Eye (tissue), 1 donor: Measurements from ENCODE around the gene TCF4.

Experiments used
- DNase-seq: peaks from one replicate; pipeline ENCODE4 v3.0.0-alpha.2; 2015

The TCF4 gene

DNA sequence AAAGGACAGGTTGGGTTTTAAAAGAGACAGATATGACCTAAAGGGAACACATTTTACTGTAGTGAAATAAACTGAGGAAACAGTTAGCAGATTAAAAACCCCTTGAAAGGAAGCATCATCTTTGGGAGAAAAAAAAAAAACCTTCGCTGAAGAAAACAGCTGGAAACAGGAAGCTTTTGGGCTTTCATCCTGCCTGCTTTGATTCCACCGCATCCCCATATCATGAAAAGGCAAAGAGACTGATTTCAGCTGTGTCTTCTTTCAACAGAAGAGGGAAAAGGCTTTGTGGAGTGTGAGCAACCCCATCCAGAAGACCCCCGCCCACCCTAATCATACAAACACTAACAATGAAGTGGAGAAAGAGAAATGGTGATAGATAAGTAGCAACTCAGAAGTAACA lies 86.4 kb downstream of the TCF4 start:
- no peak for DNase-seq

DNA sequence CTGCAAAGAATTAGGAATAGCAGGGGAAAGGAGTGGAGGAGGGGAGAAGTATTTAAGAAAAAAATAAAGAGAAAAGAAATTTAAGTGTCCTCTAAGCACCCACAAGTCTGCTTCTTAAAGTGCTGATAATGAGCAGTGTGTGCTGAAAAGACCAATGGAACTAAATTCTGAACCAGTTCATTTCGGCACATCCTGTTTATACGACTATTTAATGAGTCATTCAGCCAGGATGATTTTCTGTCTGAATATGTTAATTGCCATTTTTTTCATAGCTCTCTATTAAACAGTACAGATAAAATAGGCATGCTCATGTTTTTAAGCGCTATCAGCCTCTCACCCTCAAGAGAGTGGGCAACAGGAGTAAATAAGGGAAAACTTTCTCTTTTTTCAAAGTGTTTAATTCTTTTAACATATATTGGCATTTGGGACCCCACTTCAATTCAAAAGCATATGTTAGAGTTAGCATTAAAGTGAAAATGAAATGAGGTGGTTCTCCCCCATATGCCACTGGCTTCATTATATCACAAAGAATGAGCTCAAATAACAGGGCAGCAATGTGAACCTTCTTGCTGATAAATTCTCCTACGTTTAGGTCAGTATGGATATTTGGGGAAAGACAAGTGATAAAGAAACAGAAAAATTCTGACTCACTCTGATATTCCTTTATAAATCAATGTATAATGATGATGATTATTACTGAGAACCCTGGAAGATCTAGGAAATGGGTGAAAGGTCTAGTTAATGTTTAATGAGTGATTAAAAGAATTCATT lies 87.5 kb downstream of the TCF4 start:
- DNase-seq, result no peak

DNA sequence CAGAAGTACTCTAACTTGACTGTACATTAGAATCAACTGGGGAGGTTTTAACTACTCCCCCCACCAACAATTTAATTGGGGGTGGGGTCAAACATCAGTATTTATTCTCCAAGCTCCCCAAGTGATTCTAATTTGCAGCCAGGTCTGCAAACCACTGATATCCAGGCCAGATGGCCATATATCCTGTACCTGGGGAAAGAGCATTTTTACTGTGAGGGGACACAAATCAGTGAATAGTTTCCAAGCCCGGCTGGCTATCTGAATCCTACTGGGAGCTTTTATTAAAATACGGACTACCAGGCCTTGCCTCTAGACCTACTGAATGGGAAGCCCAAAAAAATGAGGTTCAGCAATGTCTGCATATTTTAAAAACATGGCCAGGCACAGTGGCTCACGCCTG lies 88.5 kb downstream of the TCF4 start:
- no peak for DNase-seq

DNA sequence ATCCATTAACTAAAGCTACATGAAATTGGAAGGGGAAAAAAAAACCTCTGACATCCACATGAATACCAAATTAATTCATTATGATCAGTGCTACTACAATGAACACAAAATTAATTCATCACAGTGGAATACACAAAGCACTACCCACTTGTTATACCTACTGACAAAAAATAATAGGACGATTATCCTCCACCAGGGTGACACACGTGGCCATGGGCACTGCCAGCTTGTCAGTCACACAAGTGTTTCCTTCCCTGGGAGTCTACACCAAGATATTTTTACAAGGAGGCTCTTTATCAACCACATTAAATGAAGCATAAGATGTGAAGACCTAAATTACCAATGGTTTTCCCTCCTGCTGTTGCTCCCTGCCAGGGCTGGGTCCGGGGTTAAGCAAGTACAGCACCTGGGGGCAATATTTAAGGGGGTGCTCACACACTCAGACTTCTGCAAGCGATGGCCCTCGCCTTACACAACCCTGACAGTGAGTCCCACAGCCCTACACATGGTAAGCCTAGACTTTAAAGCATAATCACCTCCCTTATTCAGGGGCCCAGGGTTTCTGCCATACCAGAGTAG lies 90.1 kb downstream of the TCF4 start:
- DNase-seq, result no peak

DNA sequence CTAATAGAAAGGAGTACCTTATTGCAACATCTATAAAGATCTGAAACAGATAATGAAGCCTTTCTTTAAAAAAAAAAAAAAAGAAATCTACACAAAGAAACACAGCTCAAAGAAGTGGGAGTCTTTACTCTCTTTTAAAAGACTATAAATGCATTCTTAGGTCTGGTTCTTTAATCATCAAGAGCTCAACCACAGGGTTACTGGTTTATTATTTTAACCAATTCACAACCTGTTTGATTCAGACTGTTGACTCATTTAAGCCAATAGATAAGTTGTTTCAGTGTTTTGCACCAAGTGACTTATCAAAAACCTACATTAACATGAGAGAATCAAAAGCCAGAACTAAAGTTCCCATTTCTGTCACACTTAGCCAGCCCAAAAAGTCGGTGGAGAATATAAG lies 93.1 kb downstream of the TCF4 start:
- no peak for DNase-seq

DNA sequence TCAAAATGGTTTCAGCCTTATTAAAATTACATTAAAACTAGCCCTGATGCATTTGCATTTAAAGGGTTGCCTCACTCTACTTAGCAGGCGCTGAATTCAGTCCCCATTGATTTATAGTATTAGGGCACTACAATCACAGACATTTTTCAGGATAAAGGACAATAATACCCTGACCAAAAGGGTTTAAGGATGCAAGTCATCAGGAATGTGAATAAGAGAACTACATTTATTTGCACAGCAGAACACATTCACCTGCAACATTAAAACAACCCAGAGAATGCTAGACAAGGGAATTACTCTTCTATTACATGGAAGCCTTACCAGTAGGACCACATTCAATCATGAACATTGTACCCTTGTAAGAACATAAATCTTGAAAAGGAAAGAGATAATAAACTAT lies 93.6 kb downstream of the TCF4 start:
- no peak for DNase-seq

DNA sequence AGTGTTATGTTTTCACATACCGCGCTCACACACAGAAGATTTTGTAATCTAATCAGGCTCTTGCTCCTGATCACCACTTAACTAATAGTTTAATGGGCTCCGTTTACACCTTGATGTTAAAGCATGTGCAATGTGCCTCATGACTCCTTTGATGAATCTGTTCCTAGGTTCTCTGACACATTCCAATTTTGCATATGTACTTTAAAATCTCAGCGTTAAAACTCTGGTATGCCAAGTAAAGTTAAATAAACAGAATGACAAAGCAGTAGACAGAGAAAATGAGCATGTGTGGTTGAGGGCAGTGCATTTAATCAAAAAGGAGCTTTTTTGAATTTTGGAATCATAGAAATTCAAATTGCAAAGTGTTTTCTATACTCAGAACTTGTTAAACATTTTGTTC lies 96.4 kb downstream of the TCF4 start:
- no peak for DNase-seq

DNA sequence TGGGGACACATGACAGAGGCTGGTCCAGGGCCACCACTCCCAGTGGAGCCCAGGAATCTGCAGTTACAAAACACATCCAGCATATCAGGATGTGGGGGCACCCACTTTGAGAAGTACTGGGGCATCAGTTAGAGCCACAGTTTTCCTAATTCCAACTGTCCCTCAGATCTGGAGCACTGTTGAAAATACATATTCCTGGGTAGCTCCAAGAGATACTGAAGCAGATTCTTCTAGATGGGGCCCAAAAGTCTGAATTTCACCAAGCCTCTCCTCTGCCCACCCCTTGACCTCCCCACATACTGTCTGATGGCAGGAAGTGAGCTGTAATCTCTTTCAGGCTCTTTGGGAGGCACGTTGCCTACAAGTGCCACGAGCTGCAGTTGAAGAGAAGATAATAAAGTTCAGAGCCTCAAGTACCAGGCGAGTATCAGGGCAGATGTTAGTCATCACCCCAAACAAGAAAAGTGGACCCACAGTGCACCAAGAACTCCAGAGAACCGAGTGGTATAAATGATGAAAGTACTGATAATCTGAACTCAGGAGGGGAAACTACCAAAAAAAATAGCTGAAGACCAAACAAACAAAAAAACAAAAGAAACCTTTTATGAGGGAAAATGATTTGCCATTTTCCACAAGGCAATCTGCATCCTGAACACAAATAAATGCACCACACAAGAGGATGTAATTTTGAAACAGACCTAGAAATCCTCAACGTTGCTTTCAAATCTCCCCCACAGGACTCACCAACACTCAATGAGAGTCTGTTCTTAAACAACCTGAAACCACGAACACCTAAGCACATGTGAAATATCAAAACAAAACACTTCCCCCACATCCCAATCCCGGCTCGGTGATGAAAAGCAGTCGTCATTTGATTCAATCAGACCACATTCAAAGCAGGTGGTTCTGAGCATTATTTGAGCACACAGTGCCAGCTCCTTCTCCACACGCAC lies 98.7 kb downstream of the TCF4 start:
- DNase-seq, result no peak

DNA sequence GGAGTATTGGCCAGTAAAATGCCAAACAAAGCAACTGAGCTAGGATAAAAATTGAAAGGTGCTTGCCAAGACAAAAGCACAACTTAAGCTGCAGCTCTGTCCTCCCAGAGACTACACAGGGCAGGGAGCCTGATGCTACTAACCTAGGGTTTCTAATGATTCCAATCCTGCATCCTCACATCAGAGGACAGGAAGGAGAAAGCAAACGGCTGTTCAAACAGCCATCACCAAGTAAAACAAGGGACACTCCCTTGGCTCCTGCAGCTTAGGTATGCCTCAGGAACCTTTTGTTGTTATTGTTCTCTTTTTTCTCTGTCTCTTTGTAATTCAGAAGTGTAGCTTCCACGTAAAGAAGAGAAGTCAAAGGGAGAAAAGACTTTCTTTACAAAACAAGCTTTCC lies 99.5 kb downstream of the TCF4 start:
- DNase-seq, result no peak

DNA sequence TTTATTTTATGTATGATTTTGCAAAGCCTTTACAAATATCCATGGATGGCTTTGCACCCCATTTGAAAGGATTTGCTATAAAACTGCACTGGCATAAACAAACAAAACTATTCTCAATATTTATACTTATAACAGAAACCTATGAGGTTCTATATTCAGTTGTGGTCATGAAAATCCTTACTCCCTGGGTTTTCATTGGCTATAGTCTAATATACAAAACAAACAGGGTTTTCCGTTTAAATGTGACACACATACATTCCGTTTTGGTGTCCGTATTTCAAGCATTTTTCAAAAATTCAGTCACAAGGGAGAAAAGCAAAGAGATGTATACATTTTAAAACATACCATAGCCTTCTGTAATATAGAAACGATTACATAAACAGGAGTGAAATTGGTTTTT lies 100.0 kb downstream of the TCF4 start:
- no peak for DNase-seq

DNA sequence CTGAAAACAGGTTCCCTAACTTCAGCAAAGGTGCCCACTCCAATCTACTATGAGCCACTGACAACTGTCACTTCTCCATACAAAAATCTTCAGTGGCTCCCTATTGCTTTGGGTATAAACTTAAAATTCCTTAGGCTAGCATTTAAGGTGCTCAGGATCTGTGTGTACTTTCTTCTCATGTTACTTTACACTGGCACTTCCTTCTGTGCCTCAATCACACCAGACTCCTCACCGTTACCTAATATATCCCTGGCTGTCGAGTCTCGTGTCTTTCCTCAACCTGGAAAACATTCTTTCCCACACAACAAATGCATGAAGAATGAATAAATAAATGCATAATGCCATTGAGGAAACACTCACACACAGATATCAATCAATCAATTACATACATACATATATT lies 101.1 kb downstream of the TCF4 start:
- DNase-seq, result no peak

DNA sequence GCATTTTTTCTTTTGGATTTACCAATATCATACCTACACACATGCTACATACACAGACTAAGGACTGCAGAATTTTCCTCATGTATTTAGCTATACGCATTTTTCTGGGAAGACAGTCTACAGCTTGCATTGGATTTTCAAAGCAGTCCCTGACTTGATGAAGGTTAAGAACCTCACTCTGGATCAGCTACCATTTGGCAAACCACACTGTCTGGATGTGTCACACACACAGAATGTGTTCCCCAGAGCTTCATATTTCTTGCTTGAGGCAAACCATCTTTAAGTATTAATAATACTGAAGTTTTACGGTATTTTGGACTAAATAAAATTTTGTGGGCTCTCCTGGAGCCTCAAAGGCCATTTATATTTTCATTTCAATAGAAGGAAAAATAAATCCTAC lies 102.3 kb downstream of the TCF4 start:
- DNase-seq, result no peak

DNA sequence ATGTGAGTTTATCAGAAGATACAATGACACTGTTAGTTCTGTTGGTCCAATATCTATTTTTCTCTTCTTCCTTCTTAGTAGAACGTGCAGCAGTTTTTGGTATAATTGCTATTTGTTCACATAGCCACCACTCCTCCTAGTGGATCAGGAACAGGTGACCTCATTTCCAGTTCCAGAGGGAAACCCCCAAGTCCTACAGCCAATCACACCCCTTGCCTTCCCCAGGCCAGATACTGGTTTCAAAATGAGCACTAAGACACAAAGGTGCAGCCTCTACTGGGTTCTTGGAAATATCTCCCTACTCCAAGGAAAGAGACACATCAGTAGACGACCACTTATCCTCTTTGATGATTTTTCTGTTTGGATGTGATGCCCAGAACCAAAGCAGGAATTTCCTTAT lies 103.2 kb downstream of the TCF4 start:
- DNase-seq, result no peak

DNA sequence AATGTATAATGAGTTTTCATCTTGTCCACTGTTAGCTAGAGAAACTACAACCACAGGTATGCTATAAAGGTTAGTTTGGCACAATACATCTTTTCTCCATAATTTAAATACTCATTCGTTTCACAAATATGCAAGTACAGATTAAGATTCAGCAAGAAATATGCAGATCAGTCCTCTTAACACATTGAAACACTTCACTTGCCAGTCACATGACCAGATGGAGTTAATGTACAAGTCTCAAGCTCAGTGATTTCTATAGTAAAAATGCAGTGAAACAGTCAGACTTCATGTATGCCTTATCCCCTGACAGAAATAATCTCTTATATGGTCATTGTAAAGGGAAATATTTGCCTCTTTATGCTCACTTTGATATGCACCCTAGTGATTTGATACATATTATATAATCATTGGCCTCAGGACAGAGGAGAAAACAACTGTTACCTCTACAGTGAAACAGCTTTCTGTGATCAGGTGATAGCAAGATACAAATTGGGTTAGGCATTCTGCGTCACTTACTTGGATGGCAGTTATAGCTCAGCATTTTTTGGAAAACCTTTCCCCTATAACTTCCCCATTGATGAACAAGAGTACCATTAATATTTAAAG lies 104.6 kb downstream of the TCF4 start:
- no peak for DNase-seq

DNA sequence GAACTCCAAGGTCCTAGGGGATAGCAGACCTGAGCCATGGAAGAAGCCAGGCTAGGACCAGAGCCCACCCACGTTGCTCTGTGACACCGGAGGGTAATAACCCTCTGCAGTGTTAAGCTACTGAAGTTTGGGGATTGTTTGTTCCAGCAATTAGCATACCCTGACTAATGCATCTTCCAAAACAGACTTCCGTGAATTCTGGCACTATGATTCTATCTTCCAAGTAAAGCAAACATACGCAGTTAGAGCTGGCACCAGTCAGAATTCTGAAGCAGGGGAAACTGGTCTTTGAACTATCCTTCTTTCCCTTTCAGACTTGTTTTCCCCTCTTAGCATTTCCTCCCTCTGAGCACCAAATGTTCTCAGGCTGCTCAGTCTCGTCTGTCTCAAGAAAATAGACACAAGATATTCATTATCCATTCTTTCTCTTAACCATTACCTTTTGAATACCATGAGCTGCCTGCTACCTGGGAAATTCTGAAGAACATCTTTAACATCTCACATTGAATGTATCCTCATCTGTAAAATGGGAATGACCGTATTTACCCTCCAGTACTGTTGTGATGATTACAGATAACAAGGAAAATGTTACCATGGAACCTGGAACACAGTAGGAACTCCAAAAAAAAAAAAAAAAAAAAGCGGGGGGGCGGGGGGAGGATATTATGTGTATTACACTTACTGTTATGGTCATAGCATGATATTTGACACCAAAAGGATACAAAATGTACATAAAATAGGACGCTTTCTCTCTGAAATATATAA lies 108.2 kb downstream of the TCF4 start:
- DNase-seq, result no peak

DNA sequence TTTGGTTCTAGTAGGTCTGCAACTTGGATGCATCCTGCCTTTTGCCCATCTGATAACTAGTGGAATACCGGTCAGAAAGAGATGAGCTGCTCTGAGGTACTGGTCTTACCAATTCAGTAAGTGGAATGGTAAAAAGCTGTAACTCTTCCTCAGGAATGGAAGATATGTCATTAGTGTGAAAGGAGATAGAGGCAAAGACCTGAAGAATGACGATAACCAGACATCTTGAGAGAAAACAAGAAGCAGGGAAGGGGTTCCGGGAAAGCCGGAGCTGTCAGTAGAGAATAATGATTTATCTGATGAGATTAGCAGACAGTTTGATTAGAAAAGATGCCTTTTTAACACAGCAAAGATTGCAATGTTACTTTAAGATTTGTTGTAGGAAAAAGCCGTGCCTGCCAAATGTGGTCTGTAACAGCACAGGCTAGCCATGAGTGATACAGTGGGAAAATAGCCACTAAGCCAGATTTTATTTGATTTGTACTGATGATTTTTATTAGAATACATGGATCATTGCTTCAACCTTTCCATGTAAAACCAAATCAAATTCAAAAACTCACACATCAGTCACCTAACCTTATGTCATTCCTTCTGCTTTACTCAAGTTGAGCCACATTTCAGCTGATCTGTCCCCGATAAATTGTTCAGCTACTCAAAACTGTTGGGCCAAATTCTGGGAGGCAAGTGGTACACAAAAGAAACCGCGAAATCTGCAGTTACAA lies 110.0 kb downstream of the TCF4 start:
- DNase-seq, result no peak

DNA sequence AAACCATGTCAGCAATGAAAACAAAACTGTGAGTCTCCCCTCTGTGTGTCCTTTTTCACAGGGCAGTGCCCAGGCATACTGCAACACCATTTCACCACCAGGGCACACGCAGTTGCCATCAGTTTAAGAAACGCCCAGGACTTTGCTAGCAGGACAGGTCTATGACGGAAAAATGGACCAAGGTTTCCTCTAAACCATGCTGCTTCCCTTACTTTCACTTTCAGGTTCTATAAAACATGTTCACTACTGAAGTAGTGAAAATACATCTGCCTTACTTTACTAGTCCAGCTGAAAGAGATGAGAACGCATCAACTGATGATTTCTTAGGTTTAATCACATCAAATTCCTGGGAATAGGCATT lies 110.5 kb downstream of the TCF4 start:
- DNase-seq, result no peak

DNA sequence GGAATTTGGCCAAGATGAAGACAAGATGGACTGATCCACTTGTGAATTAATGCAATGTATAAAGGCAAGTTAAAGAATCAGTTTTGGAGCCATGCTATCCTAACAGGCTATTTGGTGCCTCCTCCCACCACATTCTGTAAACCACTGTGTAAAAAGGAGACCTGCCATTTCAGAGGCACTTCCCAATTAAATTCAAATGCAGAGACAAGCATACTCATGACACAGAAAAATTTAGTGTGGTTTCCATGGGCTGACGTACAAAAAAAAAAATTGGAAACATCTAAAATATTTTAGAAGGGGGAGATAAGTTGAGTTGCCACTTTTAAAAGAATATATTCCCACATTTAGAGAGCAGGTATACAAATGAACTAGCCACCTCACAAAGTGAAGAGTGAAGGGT lies 112.1 kb downstream of the TCF4 start:
- no peak for DNase-seq

DNA sequence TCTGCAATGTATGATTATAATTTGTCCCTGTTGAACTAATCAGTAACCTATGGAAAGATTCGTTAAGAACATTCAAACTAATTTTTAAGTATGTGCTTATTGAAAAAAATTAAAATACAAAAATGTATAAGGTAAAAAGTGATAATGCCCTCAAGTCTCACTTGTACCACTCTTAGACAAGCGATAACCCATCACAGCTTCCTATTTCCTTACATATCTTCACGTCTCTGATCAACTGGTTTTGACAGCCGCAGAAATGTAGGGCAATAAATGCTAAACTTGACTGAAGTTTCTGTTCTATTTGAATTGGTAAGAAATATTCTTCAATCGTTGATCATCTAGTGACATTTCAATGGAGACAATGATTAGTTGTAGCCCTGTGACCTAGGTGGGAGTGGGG lies 112.5 kb downstream of the TCF4 start:
- DNase-seq, result no peak

DNA sequence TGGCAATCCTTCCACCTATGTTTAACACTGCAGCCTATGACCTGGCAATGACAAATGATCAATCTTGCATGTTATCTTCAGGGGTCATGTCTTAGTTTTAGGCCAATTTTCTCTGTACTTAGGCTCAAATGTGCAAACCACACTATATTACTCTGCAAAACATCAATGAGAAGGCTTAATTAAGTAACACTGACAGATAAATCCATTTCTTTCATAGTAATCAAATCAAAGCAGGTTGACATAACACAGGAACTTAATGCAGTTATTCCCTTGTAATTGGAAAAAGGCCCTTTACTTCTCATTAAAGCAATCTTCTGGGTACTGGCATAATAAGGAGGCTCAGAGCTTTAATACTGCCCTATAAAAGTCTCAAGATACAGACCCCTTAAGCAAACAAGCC lies 114.4 kb downstream of the TCF4 start:
- DNase-seq, result no peak

DNA sequence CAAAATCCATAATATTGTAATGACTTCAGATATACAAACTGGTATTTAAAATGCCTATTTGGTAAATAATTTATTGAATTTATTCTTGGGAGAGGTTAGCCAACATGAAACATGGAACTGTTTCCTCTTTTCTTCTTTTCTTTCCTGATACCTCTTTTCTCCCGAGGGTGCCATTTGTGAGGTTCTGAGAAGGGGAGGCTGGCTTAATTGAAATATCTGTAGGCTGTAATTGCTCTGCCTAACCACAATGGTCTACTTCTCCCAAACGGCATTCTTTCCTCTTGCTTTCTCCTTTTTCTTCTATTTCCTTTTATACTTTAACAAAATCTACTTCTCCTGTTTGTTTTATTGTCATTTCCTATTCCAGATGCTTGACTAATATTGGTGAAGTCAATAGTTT lies 114.9 kb downstream of the TCF4 start:
- DNase-seq, result no peak

DNA sequence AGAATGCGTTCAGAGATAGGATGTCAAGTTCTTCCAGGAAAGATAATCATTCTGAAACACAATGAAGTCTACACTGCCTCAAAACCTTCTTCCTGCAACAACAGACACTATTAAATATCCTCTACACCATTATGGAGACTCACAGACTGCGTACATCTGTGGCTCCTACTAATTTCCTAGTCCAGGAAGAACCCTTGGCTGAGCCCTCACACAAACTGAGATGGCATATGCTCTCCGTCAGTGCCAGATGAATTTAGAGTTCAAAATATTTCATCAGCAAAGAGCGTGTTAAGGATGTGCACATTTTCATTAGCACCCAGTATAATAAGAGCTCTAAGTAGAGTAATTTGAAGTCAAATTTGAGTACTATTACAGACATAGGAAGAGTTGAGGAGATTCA lies 117.2 kb downstream of the TCF4 start:
- DNase-seq, result no peak
